Gastrocnemius medialis (tissue), 4 donors: ENCODE data around the gene FRG2. TPM values are rescaled to one million over a fixed set of nuclear protein-coding genes. Genes with fewer than 3 reads are reported as not detected.
"Not testable (repeated sequence)": the region's sequence is repeated elsewhere in the genome, so short reads cannot be mapped to it uniquely, and the experiment has no call there.

Source experiments
- ATAC-seq, 2 donors: fragments of 150-250 bp; one replicate each; pipeline ENCODE4 v1.9.1; 2016
- DNase-seq, 2 donors: peaks; one replicate each; pipeline ENCODE4 v3.0.0-alpha.2; 2019
- H3K27ac ChIP-seq, 4 donors: fragments of 200-600 bp; sonication (generic); 1 replicate in 1 of 4; 2 replicates in 3 of 4; pipeline ENCODE4 v1.5.1; 2016 to 2018; ENCODE audit warnings: mild to moderate bottlenecking in 2 of 4, moderate library complexity in 1 of 4
- H3K27me3 ChIP-seq, 3 donors: fragments of 200-600 bp; sonication (generic) in 2 of 3; 1 replicate in 1 of 3; 2 replicates in 2 of 3; pipeline versions ENCODE4 v1.5.1 to v1.6.0; 2016 to 2019; ENCODE audit warnings: mild to moderate bottlenecking in 1 of 3, moderate library complexity in 1 of 3
- H3K36me3 ChIP-seq, 2 donors: fragments of 200-600 bp; sonication (generic) in 1 of 2; one replicate each; pipeline ENCODE4 v1.5.1; 2017 to 2018
- H3K4me1 ChIP-seq, 2 donors: fragments of 200-600 bp; sonication (generic) in 1 of 2; one replicate each; pipeline ENCODE4 v1.5.1; 2016 to 2017; ENCODE audit warnings: mild to moderate bottlenecking in 2 of 2
- H3K4me3 ChIP-seq, 4 donors: fragments of 200-600 bp; sonication (generic) in 3 of 4; 1 replicate in 1 of 4; 2 replicates in 3 of 4; pipeline ENCODE4 v1.5.1; 2016 to 2019; ENCODE audit warnings: mild to moderate bottlenecking in 2 of 4
- H3K9me3 ChIP-seq, 3 donors: fragments of 200-600 bp; sonication (generic) in 2 of 3; 1 replicate in 1 of 3; 2 replicates in 2 of 3; pipeline ENCODE4 v1.5.1; 2016 to 2019
- CTCF ChIP-seq, 5 experiments: fragments of 450-650 bp in 3 of 5; fragments of 200-600 bp in 2 of 5; sonication (generic) in 2 of 5; IDR thresholded peaks in 4 of 5; conservative IDR thresholded peaks in 1 of 5; 1 replicate in 4 of 5; 2 replicates in 1 of 5; pipeline ENCODE4 v1.5.1; 2016 to 2019; ENCODE audit warnings: antibody characterized with exemption in 5 of 5, mild to moderate bottlenecking in 3 of 5, moderate library complexity in 3 of 5
- POLR2A ChIP-seq, 2 donors: fragments of 450-650 bp; IDR thresholded peaks; one replicate each; pipeline ENCODE4 v1.6.1; 2017; ENCODE audit warnings: antibody characterized with exemption in 2 of 2, mild to moderate bottlenecking in 2 of 2, moderate library complexity in 2 of 2
- in situ Hi-C, 4 donors: fragments of 200-750 bp; cut with MboI; loops; one replicate each; pipeline versions ENCODE4 v1.15.0 to v1.8.0; 2017; ENCODE audit warnings: low sequenced_read_pairs in 4 of 4
- intact Hi-C: fragments of 100-400 bp; cut with DNase I; formaldehyde crosslinking; loops from one replicate; pipeline ENCODE4 v1.15.1; 2023; ENCODE audit warnings: low total_unique reads
- total RNA-seq, 4 donors: library from RNA; depleted of rRNA; stranded (reverse); fragments of >200 nt; gene quantifications; one replicate each; pipeline versions ENCODE4 v1.1.0 to v1.2.3, GENCODE V29; 2016

Gene FRG2
- total RNA-seq, 4 donors from 2014 or later: not detected

- H3K4me1 ChIP-seq, H3K27ac ChIP-seq, ATAC-seq, DNase-seq, intact Hi-C loops, H3K4me3 ChIP-seq, H3K9me3 ChIP-seq, in situ Hi-C loops, H3K36me3 ChIP-seq: not testable (repeated sequence)
- H3K27me3 ChIP-seq: peaks cover 31 to 53% (median 36%) of the 10 kb centered on the region in 3 donors
Measured at GRCh38 chr4:190021973-190022372, 5.1 kb downstream of the FRG2 start.

GRCh38 chr4:190020790-190021717 lies 6.0 kb downstream of the FRG2 start:
- intact Hi-C loops (no loop called here), in situ Hi-C loops (no loop called here)
- H3K4me1 ChIP-seq: peaks cover 0 to 8% of the 10 kb centered on the region in 2 donors
- H3K27ac ChIP-seq: no peak overlapping the region
- H3K4me3 ChIP-seq: peak overlapping the region in 2 of 4 donors; percentile 12 to 38
- no peaks in the 10 kb centered on the region for H3K9me3 ChIP-seq
- DNase-seq (no peak), ATAC-seq (no peak)
- H3K36me3 ChIP-seq: no peaks in the 10 kb centered on the region
- TF ChIP-seq POLR2A (IDR thresholded peaks at IDR 0.05): no peak
- no peak for TF ChIP-seq CTCF (IDR thresholded peaks at IDR 0.05 in 4 of 5, conservative IDR thresholded peaks at IDR 0.05 in 1 of 5)
- peaks cover 36 to 63% (median 45%) of the 10 kb centered on the region in 3 donors for H3K27me3 ChIP-seq

- intact Hi-C loops, H3K36me3 ChIP-seq, H3K27ac ChIP-seq, H3K4me1 ChIP-seq, H3K9me3 ChIP-seq, H3K4me3 ChIP-seq, in situ Hi-C loops, ATAC-seq, DNase-seq: not testable (repeated sequence)
- H3K27me3 ChIP-seq: peaks cover 33 to 71% (median 54%) of the 10 kb centered on the region in 3 donors
Measured at GRCh38 chr4:190019859-190020463, 7.1 kb downstream of the FRG2 start.

- peaks cover 33 to 78% (median 59%) of the 10 kb centered on the region in 3 donors for H3K27me3 ChIP-seq
- ATAC-seq: no peak
- no peaks in the 10 kb centered on the region for H3K9me3 ChIP-seq
- peaks cover 0 to 8% of the 10 kb centered on the region in 2 donors for H3K4me1 ChIP-seq
- no peak overlapping the region for H3K27ac ChIP-seq
- DNase-seq: no peak
- TF ChIP-seq CTCF (IDR thresholded peaks at IDR 0.05 in 4 of 5, conservative IDR thresholded peaks at IDR 0.05 in 1 of 5): no peak
- TF ChIP-seq POLR2A (IDR thresholded peaks at IDR 0.05): no peak
- in situ Hi-C loops: no loop called here
- H3K36me3 ChIP-seq: no peaks in the 10 kb centered on the region
- intact Hi-C loops: no loop called here
- no peak overlapping the region for H3K4me3 ChIP-seq
Measured at GRCh38 chr4:190019023-190019858, 7.8 kb downstream of the FRG2 start.

GRCh38 chr4:190018201-190018920 lies 8.7 kb downstream of the FRG2 start:
- Histone ChIP-seq H3K27ac (no peak overlapping the region), H3K9me3 (no peaks in the 10 kb centered on the region), H3K4me1 (peaks cover 0 to 8% of the 10 kb centered on the region in 2 donors), H3K4me3 (no peak overlapping the region), H3K36me3 (no peaks in the 10 kb centered on the region), H3K27me3 (peaks cover 33 to 83% (median 59%) of the 10 kb centered on the region in 3 donors)
- TF ChIP-seq CTCF (IDR thresholded peaks at IDR 0.05 in 4 of 5, conservative IDR thresholded peaks at IDR 0.05 in 1 of 5): no peak
- ATAC-seq: no peak
- in situ Hi-C loops: no loop called here
- intact Hi-C loops: no loop called here
- DNase-seq: no peak
